SK-N-SH (cell line): ENCODE data around the gene SNAPC1. TPM values are rescaled to one million over a fixed set of nuclear protein-coding genes. Genes with fewer than 3 reads are reported as not detected.
A peak's percentile ranks its signal among the peaks of the same experiment; 100 is the strongest.

Source experiments
- CTCF ChIA-PET: fragments of 300-600, 350-600 bp; formaldehyde crosslinking; extraction: SDS; loops from one replicate; lab custom pipeline; 2021; lab: Yijun Ruan, JAX
- POLR2A ChIA-PET: fragments of 350-600 bp; sonication (Branson Sonifier 250); formaldehyde crosslinking; extraction: SDS; loops from one replicate; lab custom pipeline; 2020; ENCODE audit warnings: antibody characterized with exemption, inconsistent platforms; lab: Yijun Ruan, JAX
- DNase-seq: peaks from one replicate; pipeline ENCODE4 v3.0.0; 2012
- H2AFZ ChIP-seq: fragments of 200-600 bp; sonication (generic); 2 replicates; pipeline ENCODE4 v1.8.1; 2016; ENCODE audit warnings: antibody characterized with exemption, mild to moderate bottlenecking, low read depth
- H3F3A ChIP-seq: fragments of 200-600 bp; sonication (generic); replicated peaks from 2 replicates; pipeline ENCODE3; 2016; ENCODE audit warnings: antibody characterized with exemption, mild to moderate bottlenecking; ENCODE audit not compliant: insufficient read depth
- H3K27ac ChIP-seq, 2 experiments: fragments of 200-500 bp in 1 of 2; fragments of 200-600 bp in 1 of 2; sonication (Bioruptor generic) in 1 of 2; sonication (generic), shearing (Covaris generic) in 1 of 2; 2 replicates each; pipeline versions ENCODE4 v1.5.1 to v1.6.1; 2014 to 2016; ENCODE audit warnings: low read depth in 2 of 2, inconsistent platforms in 1 of 2, low read length in 1 of 2, mild to moderate bottlenecking in 1 of 2, mixed read lengths in 1 of 2
- H3K27me3 ChIP-seq: fragments of 200-600 bp; sonication (generic), shearing (Covaris generic); 2 replicates; pipeline ENCODE4 v1.6.1; 2016; ENCODE audit warnings: mixed run types; ENCODE audit not compliant: insufficient read depth
- H3K36me3 ChIP-seq, 2 experiments: fragments of 200-500 bp in 1 of 2; fragments of 200-600 bp in 1 of 2; sonication (Bioruptor generic) in 1 of 2; sonication (generic) in 1 of 2; replicated peaks in 1 of 2; 2 replicates each; pipeline versions ENCODE3 to v1.5.1; 2014 to 2016; ENCODE audit warnings: low read length in 1 of 2, mild to moderate bottlenecking in 1 of 2; ENCODE audit not compliant: insufficient read depth in 2 of 2, control insufficient read depth in 1 of 2
- H3K4me1 ChIP-seq, 2 experiments: fragments of 200-500 bp in 1 of 2; fragments of 200-600 bp in 1 of 2; sonication (Bioruptor generic) in 1 of 2; sonication (generic), shearing (Covaris generic) in 1 of 2; 2 replicates each; pipeline versions ENCODE4 v1.5.1 to v1.6.1; 2014 to 2016; ENCODE audit warnings: low read depth in 1 of 2, low read length in 1 of 2, mixed run types in 1 of 2; ENCODE audit not compliant: insufficient read depth in 2 of 2, control insufficient read depth in 1 of 2
- H3K4me2 ChIP-seq: fragments of 200-600 bp; sonication (generic), shearing (Covaris generic); 2 replicates; pipeline ENCODE4 v1.6.1; 2017; ENCODE audit warnings: mixed run types
- H3K4me3 ChIP-seq, 2 experiments: fragments of 200-500 bp in 1 of 2; fragments of 200-600 bp in 1 of 2; sonication (Bioruptor generic) in 1 of 2; sonication (generic), shearing (Covaris generic) in 1 of 2; 2 replicates each; pipeline versions ENCODE4 v1.5.1 to v1.8.1; 2014 to 2016; ENCODE audit warnings: low read depth in 2 of 2, inconsistent platforms in 1 of 2, low read length in 1 of 2, mild to moderate bottlenecking in 1 of 2, mixed read lengths in 1 of 2, moderate library complexity in 1 of 2
- H3K79me2 ChIP-seq: fragments of 200-600 bp; sonication (generic); 2 replicates; pipeline ENCODE4 v1.8.1; 2017; ENCODE audit warnings: mild to moderate bottlenecking; ENCODE audit not compliant: insufficient read depth
- H3K9ac ChIP-seq: fragments of 200-600 bp; sonication (generic); 2 replicates; pipeline ENCODE4 v1.6.1; 2017; ENCODE audit warnings: mixed run types
- H3K9me2 ChIP-seq: fragments of 200-600 bp; sonication (generic); 2 replicates; pipeline ENCODE4 v1.6.1; 2017; ENCODE audit warnings: mixed run types
- H3K9me3 ChIP-seq: fragments of 200-600 bp; sonication (generic); 2 replicates; pipeline ENCODE4 v1.6.1; 2017; ENCODE audit warnings: mixed run types, mild to moderate bottlenecking, moderate library complexity
- H4K20me1 ChIP-seq: fragments of 200-600 bp; sonication (generic); 2 replicates; pipeline ENCODE4 v1.6.1; 2017; ENCODE audit warnings: mild to moderate bottlenecking, mixed run types; ENCODE audit not compliant: insufficient read depth
- EZH2phosphoT487 ChIP-seq: fragments of 200-600 bp; sonication (generic); IDR thresholded peaks from 2 replicates; pipeline ENCODE4 v1.6.1; 2017; ENCODE audit warnings: low read depth, mixed run types, mild to moderate bottlenecking, antibody characterized with exemption, moderate library complexity, borderline replicate concordance
- FOSL2 ChIP-seq: IDR thresholded peaks from 2 replicates; pipeline ENCODE4 v1.4.0; 2012; ENCODE audit warnings: low read depth, mild to moderate bottlenecking, moderate library complexity, borderline replicate concordance
- FOXM1 ChIP-seq: IDR thresholded peaks from 2 replicates; pipeline ENCODE4 v1.4.0; 2012; ENCODE audit warnings: low read depth, mild to moderate bottlenecking
- GABPA ChIP-seq: IDR thresholded peaks from 2 replicates; pipeline ENCODE4 v1.4.0; 2012; ENCODE audit warnings: low read depth, mild to moderate bottlenecking
- JUND ChIP-seq: IDR thresholded peaks from 2 replicates; pipeline ENCODE4 v1.4.0; 2012
- NFIC ChIP-seq: IDR thresholded peaks from 2 replicates; pipeline ENCODE4 v1.4.0; 2012; ENCODE audit warnings: borderline replicate concordance
- REST ChIP-seq: IDR thresholded peaks from 2 replicates; pipeline ENCODE4 v1.6.1; 2012; ENCODE audit warnings: mild to moderate bottlenecking, low read depth, low read length, moderate library complexity
- SMC3 ChIP-seq: IDR thresholded peaks from 2 replicates; pipeline ENCODE4 v1.6.1; 2012; ENCODE audit warnings: low read depth, low read length, improper control_type of control experiment
- WGBS: methylation state at CpG from one replicate; pipeline ENCODE4 v1.1.6; 2017; ENCODE audit warnings: low lambda C conversion rate; 5-methylcytosine and 5-hydroxymethylcytosine counted together
- polyA plus RNA-seq, 3 experiments: library from polyadenylated mRNA; depleted of rRNA; stranded (reverse); fragments of >200 nt; gene quantifications; 2 replicates each; pipeline ENCODE4 v1.2.3, GENCODE V29; 2012
- TF ChIP-seq, protein P1 (sequence below): IDR thresholded peaks from 2 replicates; pipeline ENCODE4; 2012
- TF ChIP-seq, protein P2 (sequence below): IDR thresholded peaks from 2 replicates; pipeline ENCODE4 v1.4.0; 2012; ENCODE audit warnings: low read depth, borderline replicate concordance
- TF ChIP-seq, protein P3 (sequence below): fragments of 150-350 bp; IDR thresholded peaks from 2 replicates; pipeline ENCODE4 v1.6.1; 2016; ENCODE audit warnings: mild to moderate bottlenecking, low read depth, low read length

SNAPC1 gene
- polyA plus RNA-seq, 1 of the 3 experiments (the other 2 are of a cell fraction), result 3.4 TPM

GRCh38 chr14:61764342-61765122 lies 2.3 kb downstream of the SNAPC1 start:
- DNase-seq, result no peak
- H3F3A ChIP-seq, result no peaks in the 10 kb centered on the region
- H3K4me3 ChIP-seq, result peak overlapping the region; percentile 81 to 84
- peak overlapping the region; percentile 78 for H3K4me2 ChIP-seq
- H3K27me3 ChIP-seq, result no peaks in the 10 kb centered on the region
- ChIA-PET CTCF (interaction anchor here (1.5 to 2.1 kb wide), 3 partner anchors 73 to 362 kb away, joined by 3 to 9 read pairs (median 6); no protein-coding TSS in a partner anchor), POLR2A (interaction anchor here (1.3 to 3.1 kb wide), 2 partner anchors 69 to 294 kb away, joined by 4 to 16 read pairs; partner anchors contain the start of gene HIF1A)
- TF ChIP-seq SMC3 (no peak), EZH2phosphoT487 (no peak), NFIC (no peak), GABPA (no peak), FOXM1 (no peak), FOSL2 (no peak), JUND (no peak), REST (no peak)
- TF ChIP-seq, protein P1, sequence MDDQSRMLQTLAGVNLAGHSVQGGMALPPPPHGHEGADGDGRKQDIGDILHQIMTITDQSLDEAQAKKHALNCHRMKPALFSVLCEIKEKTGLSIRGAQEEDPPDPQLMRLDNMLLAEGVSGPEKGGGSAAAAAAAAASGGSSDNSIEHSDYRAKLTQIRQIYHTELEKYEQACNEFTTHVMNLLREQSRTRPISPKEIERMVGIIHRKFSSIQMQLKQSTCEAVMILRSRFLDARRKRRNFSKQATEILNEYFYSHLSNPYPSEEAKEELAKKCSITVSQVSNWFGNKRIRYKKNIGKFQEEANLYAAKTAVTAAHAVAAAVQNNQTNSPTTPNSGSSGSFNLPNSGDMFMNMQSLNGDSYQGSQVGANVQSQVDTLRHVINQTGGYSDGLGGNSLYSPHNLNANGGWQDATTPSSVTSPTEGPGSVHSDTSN, result no peak
- TF ChIP-seq, protein P2, sequence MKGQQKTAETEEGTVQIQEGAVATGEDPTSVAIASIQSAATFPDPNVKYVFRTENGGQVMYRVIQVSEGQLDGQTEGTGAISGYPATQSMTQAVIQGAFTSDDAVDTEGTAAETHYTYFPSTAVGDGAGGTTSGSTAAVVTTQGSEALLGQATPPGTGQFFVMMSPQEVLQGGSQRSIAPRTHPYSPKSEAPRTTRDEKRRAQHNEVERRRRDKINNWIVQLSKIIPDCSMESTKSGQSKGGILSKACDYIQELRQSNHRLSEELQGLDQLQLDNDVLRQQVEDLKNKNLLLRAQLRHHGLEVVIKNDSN, result no peak
- TF ChIP-seq, protein P3, sequence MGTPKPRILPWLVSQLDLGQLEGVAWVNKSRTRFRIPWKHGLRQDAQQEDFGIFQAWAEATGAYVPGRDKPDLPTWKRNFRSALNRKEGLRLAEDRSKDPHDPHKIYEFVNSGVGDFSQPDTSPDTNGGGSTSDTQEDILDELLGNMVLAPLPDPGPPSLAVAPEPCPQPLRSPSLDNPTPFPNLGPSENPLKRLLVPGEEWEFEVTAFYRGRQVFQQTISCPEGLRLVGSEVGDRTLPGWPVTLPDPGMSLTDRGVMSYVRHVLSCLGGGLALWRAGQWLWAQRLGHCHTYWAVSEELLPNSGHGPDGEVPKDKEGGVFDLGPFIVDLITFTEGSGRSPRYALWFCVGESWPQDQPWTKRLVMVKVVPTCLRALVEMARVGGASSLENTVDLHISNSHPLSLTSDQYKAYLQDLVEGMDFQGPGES, result no peak
- peaks cover 59% of the 10 kb centered on the region for H3K79me2 ChIP-seq
- H2AFZ ChIP-seq, result no peak overlapping the region
- no peaks in the 10 kb centered on the region for H4K20me1 ChIP-seq
- H3K9me2 ChIP-seq, result no peaks in the 10 kb centered on the region
- peak overlapping the region in 1 of 2 experiments; percentile 11; a peak in 1 of 4 replicates for H3K27ac ChIP-seq
- H3K9me3 ChIP-seq, result no peaks in the 10 kb centered on the region
- peaks cover 4 to 6% of the 10 kb centered on the region in 2 experiments for H3K36me3 ChIP-seq
- peaks cover 13 to 15% of the 10 kb centered on the region in 2 experiments; a peak in 3 of 4 replicates for H3K4me1 ChIP-seq
- no peak overlapping the region for H3K9ac ChIP-seq
- WGBS, result 68% methylated on average over 5 of the region's 5 CpGs
